ENCODE data around the gene IMMP1L. TPM values are rescaled to one million over a fixed set of nuclear protein-coding genes. Genes with fewer than 3 reads are reported as not detected.

IMMP1L gene
- total and polyA plus RNA-seq, 2 of the 8 experiments (the other 6 are each of a cell fraction or from before 2014, with no cell fraction given), result 27.4 to 47.7 TPM

- TF ChIP-seq, protein P1, sequence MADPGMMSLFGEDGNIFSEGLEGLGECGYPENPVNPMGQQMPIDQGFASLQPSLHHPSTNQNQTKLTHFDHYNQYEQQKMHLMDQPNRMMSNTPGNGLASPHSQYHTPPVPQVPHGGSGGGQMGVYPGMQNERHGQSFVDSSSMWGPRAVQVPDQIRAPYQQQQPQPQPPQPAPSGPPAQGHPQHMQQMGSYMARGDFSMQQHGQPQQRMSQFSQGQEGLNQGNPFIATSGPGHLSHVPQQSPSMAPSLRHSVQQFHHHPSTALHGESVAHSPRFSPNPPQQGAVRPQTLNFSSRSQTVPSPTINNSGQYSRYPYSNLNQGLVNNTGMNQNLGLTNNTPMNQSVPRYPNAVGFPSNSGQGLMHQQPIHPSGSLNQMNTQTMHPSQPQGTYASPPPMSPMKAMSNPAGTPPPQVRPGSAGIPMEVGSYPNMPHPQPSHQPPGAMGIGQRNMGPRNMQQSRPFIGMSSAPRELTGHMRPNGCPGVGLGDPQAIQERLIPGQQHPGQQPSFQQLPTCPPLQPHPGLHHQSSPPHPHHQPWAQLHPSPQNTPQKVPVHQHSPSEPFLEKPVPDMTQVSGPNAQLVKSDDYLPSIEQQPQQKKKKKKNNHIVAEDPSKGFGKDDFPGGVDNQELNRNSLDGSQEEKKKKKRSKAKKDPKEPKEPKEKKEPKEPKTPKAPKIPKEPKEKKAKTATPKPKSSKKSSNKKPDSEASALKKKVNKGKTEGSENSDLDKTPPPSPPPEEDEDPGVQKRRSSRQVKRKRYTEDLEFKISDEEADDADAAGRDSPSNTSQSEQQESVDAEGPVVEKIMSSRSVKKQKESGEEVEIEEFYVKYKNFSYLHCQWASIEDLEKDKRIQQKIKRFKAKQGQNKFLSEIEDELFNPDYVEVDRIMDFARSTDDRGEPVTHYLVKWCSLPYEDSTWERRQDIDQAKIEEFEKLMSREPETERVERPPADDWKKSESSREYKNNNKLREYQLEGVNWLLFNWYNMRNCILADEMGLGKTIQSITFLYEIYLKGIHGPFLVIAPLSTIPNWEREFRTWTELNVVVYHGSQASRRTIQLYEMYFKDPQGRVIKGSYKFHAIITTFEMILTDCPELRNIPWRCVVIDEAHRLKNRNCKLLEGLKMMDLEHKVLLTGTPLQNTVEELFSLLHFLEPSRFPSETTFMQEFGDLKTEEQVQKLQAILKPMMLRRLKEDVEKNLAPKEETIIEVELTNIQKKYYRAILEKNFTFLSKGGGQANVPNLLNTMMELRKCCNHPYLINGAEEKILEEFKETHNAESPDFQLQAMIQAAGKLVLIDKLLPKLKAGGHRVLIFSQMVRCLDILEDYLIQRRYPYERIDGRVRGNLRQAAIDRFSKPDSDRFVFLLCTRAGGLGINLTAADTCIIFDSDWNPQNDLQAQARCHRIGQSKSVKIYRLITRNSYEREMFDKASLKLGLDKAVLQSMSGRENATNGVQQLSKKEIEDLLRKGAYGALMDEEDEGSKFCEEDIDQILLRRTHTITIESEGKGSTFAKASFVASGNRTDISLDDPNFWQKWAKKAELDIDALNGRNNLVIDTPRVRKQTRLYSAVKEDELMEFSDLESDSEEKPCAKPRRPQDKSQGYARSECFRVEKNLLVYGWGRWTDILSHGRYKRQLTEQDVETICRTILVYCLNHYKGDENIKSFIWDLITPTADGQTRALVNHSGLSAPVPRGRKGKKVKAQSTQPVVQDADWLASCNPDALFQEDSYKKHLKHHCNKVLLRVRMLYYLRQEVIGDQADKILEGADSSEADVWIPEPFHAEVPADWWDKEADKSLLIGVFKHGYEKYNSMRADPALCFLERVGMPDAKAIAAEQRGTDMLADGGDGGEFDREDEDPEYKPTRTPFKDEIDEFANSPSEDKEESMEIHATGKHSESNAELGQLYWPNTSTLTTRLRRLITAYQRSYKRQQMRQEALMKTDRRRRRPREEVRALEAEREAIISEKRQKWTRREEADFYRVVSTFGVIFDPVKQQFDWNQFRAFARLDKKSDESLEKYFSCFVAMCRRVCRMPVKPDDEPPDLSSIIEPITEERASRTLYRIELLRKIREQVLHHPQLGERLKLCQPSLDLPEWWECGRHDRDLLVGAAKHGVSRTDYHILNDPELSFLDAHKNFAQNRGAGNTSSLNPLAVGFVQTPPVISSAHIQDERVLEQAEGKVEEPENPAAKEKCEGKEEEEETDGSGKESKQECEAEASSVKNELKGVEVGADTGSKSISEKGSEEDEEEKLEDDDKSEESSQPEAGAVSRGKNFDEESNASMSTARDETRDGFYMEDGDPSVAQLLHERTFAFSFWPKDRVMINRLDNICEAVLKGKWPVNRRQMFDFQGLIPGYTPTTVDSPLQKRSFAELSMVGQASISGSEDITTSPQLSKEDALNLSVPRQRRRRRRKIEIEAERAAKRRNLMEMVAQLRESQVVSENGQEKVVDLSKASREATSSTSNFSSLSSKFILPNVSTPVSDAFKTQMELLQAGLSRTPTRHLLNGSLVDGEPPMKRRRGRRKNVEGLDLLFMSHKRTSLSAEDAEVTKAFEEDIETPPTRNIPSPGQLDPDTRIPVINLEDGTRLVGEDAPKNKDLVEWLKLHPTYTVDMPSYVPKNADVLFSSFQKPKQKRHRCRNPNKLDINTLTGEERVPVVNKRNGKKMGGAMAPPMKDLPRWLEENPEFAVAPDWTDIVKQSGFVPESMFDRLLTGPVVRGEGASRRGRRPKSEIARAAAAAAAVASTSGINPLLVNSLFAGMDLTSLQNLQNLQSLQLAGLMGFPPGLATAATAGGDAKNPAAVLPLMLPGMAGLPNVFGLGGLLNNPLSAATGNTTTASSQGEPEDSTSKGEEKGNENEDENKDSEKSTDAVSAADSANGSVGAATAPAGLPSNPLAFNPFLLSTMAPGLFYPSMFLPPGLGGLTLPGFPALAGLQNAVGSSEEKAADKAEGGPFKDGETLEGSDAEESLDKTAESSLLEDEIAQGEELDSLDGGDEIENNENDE (IDR thresholded peaks at IDR 0.05; ENCODE audit: insufficient replicate concordance, low read length), result no peak
- no peak for TF ChIP-seq YY1 (IDR thresholded peaks at IDR 0.05; ENCODE audit: low read depth, low read length)
These were observed 71.5 kb downstream of the IMMP1L start (continued) for GRCh38 chr11:31437742-31438435.

All from H1 (cell line).